H1 (cell line): Measurements from ENCODE around the gene OR2B2. TPM values are rescaled to one million over a fixed set of nuclear protein-coding genes. Genes with fewer than 3 reads are reported as not detected.

ENCODE experiments used
- CTCF ChIA-PET: fragments of 300-600 bp; sonication (Branson Sonifier 250); formaldehyde crosslinking; loops from one replicate; lab custom pipeline; 2021; ENCODE audit not compliant: partially characterized antibody; lab: Charles Lee
- POLR2A ChIA-PET: fragments of 300-600 bp; sonication (Branson Sonifier 250); formaldehyde crosslinking; loops from one replicate; lab custom pipeline; 2021; ENCODE audit warnings: inconsistent platforms; ENCODE audit not compliant: partially characterized antibody; lab: Charles Lee
- DNase-seq, 2 experiments: peaks; one replicate each; pipeline versions ENCODE4 v3.0.0 to v3.0.0-alpha.2; 2010 to 2022; ENCODE audit warnings: low spot score in 2 of 2, low read depth in 1 of 2, mixed read lengths in 1 of 2
- FAIRE-seq: peaks from 2 replicates; lab custom pipeline; 2011; peaks lifted over from hg19 to GRCh38; lab: Jason Lieb, UNC
- H2AFZ ChIP-seq: 2 replicates; pipeline ENCODE4 v1.8.1; 2012; ENCODE audit warnings: low read length, inconsistent platforms
- H2AK5ac ChIP-seq: 2 replicates; pipeline ENCODE4 v1.6.1; 2013; ENCODE audit warnings: low read depth, low read length
- H2BK120ac ChIP-seq: replicated peaks from 2 replicates; pipeline ENCODE3; 2013; ENCODE audit warnings: low read depth, low read length, inconsistent platforms
- H2BK12ac ChIP-seq: 2 replicates; pipeline ENCODE4 v1.6.1; 2013; ENCODE audit warnings: low read depth, low read length
- H2BK15ac ChIP-seq: 2 replicates; pipeline ENCODE4 v1.6.1; 2013; ENCODE audit warnings: low read length
- H2BK20ac ChIP-seq: 2 replicates; pipeline ENCODE4 v1.6.1; 2013; ENCODE audit warnings: low read length
- H2BK5ac ChIP-seq: 2 replicates; pipeline ENCODE4 v1.6.1; 2013; ENCODE audit warnings: low read depth, low read length
- H3K14ac ChIP-seq: 2 replicates; pipeline ENCODE4 v1.6.1; 2013; ENCODE audit warnings: inconsistent platforms; ENCODE audit not compliant: insufficient read length
- H3K18ac ChIP-seq: 2 replicates; pipeline ENCODE4 v1.6.1; 2013; ENCODE audit warnings: low read length; ENCODE audit errors: extremely low read depth
- H3K23ac ChIP-seq: 2 replicates; pipeline ENCODE4 v1.6.1; 2013; ENCODE audit warnings: inconsistent platforms; ENCODE audit not compliant: insufficient read length
- H3K23me2 ChIP-seq: 2 replicates; pipeline ENCODE4 v1.6.1; 2013; ENCODE audit warnings: low read depth, low read length
- H3K27ac ChIP-seq: 2 replicates; pipeline ENCODE4 v1.6.1; 2011; ENCODE audit warnings: low read depth, low read length, inconsistent platforms
- H3K27me3 ChIP-seq, 4 experiments: replicated peaks in 1 of 4; 1 replicate in 1 of 4; 2 replicates in 3 of 4; pipeline versions ENCODE4 v1.6.1 to v1.8.1; 2011 to 2013; ENCODE audit warnings: low read length in 3 of 4, mild to moderate bottlenecking in 3 of 4, inconsistent platforms in 2 of 4, mixed read lengths in 2 of 4, moderate library complexity in 1 of 4; ENCODE audit not compliant: control insufficient read depth in 3 of 4, insufficient read depth in 3 of 4; ENCODE audit errors: extremely low read depth in 1 of 4
- H3K36me3 ChIP-seq, 4 experiments: 2 replicates each; pipeline versions ENCODE4 v1.6.1 to v1.8.1; 2011 to 2013; ENCODE audit warnings: mild to moderate bottlenecking in 4 of 4, low read length in 3 of 4, moderate library complexity in 2 of 4, control low read depth in 1 of 4, inconsistent platforms in 1 of 4; ENCODE audit not compliant: insufficient read depth in 4 of 4, control insufficient read depth in 2 of 4
- H3K4ac ChIP-seq: replicated peaks from 2 replicates; pipeline ENCODE3; 2013; ENCODE audit warnings: low read length, low read depth, mixed read lengths, inconsistent platforms; ENCODE audit not compliant: insufficient read length
- H3K4me1 ChIP-seq, 4 experiments: replicated peaks in 1 of 4; 1 replicate in 1 of 4; 2 replicates in 3 of 4; pipeline versions ENCODE4 v1.6.1 to v1.8.1; 2011 to 2013; ENCODE audit warnings: low read length in 3 of 4, inconsistent platforms in 2 of 4, mixed read lengths in 1 of 4; ENCODE audit not compliant: insufficient read depth in 4 of 4, control insufficient read depth in 3 of 4
- H3K4me2 ChIP-seq, 2 experiments: 2 replicates each; pipeline versions ENCODE4 v1.6.1 to v1.8.1; 2011 to 2013; ENCODE audit warnings: low read depth in 2 of 2, low read length in 2 of 2, control low read depth in 1 of 2, inconsistent platforms in 1 of 2, mild to moderate bottlenecking in 1 of 2; ENCODE audit not compliant: insufficient read depth in 1 of 2
- H3K4me3 ChIP-seq, 4 experiments: fragments of 200-600, 300-600 bp in 1 of 4; sonication (generic), shearing (Covaris generic), sonication (Bioruptor Twin) in 1 of 4; 2 replicates each; pipeline versions ENCODE4 v1.5.1 to v1.8.1; 2011 to 2016; ENCODE audit warnings: low read length in 4 of 4, low read depth in 3 of 4, control low read depth in 2 of 4, inconsistent platforms in 2 of 4, mild to moderate bottlenecking in 2 of 4, mixed read lengths in 1 of 4, moderate library complexity in 1 of 4; ENCODE audit not compliant: insufficient read depth in 2 of 4; ENCODE audit errors: extremely low read depth in 1 of 4
- H3K56ac ChIP-seq: replicated peaks from 2 replicates; pipeline ENCODE3; 2013; ENCODE audit warnings: low read depth, mild to moderate bottlenecking, mixed read lengths, low read length, inconsistent platforms; ENCODE audit not compliant: insufficient read length
- H3K79me1 ChIP-seq: 2 replicates; pipeline ENCODE4 v1.6.1; 2013; ENCODE audit warnings: low read depth, low read length, control low read depth
- H3K79me2 ChIP-seq, 2 experiments: 2 replicates each; pipeline versions ENCODE4 v1.6.1 to v1.8.1; 2012 to 2013; ENCODE audit warnings: low read length in 2 of 2, mild to moderate bottlenecking in 2 of 2, inconsistent platforms in 1 of 2; ENCODE audit not compliant: insufficient read depth in 2 of 2, control insufficient read depth in 1 of 2
- H3K9ac ChIP-seq, 4 experiments: replicated peaks in 1 of 4; 1 replicate in 1 of 4; 2 replicates in 3 of 4; pipeline versions ENCODE4 v1.6.1 to v1.8.1; 2011 to 2013; ENCODE audit warnings: low read depth in 3 of 4, low read length in 3 of 4, control low read depth in 2 of 4, mild to moderate bottlenecking in 2 of 4, moderate library complexity in 2 of 4, inconsistent platforms in 1 of 4; ENCODE audit errors: extremely low read depth in 1 of 4
- H3K9me3 ChIP-seq, 2 experiments: 2 replicates each; pipeline versions ENCODE4 v1.6.1 to v1.8.1; 2012 to 2013; ENCODE audit warnings: mild to moderate bottlenecking in 2 of 2, moderate library complexity in 2 of 2, control low read depth in 1 of 2, inconsistent platforms in 1 of 2, low read depth in 1 of 2, low read length in 1 of 2, mixed read lengths in 1 of 2; ENCODE audit not compliant: insufficient read depth in 2 of 2
- H4K20me1 ChIP-seq, 2 experiments: replicated peaks in 1 of 2; 2 replicates each; pipeline versions ENCODE3 to v1.8.1; 2011 to 2013; ENCODE audit warnings: inconsistent platforms in 2 of 2, low read length in 2 of 2, mild to moderate bottlenecking in 1 of 2; ENCODE audit not compliant: insufficient read depth in 2 of 2, control insufficient read depth in 1 of 2
- H4K5ac ChIP-seq: 2 replicates; pipeline ENCODE4 v1.6.1; 2013; ENCODE audit warnings: low read length, low read depth, mixed read lengths, inconsistent platforms; ENCODE audit not compliant: insufficient read length
- H4K8ac ChIP-seq: 2 replicates; pipeline ENCODE4 v1.8.0; 2013; ENCODE audit warnings: mild to moderate bottlenecking, moderate library complexity, low read length, inconsistent platforms; ENCODE audit not compliant: insufficient read depth; ENCODE audit errors: extremely low read depth
- H4K91ac ChIP-seq: replicated peaks from 2 replicates; pipeline ENCODE3; 2013; ENCODE audit warnings: low read length, mixed read lengths, inconsistent platforms; ENCODE audit not compliant: insufficient read length
- ASH2L ChIP-seq: fragments of 200-600, 300-600 bp; sonication (generic); IDR thresholded peaks from one replicate; pipeline ENCODE4 v1.7.1; 2017; ENCODE audit warnings: low read length
- CHD1 ChIP-seq: IDR thresholded peaks from 2 replicates; pipeline ENCODE4 v1.6.1; 2012; ENCODE audit warnings: low read depth, low read length, improper control_type of control experiment
- GABPA ChIP-seq: IDR thresholded peaks from 2 replicates; pipeline ENCODE4 v1.6.1; 2011; ENCODE audit warnings: mild to moderate bottlenecking, low read length, moderate library complexity, borderline replicate concordance; ENCODE audit not compliant: insufficient read depth
- HDAC6 ChIP-seq: IDR thresholded peaks from one replicate; pipeline ENCODE4 v1.7.1; 2012; ENCODE audit warnings: low read depth, mild to moderate bottlenecking, inconsistent platforms, low read length, moderate library complexity
- MAFK ChIP-seq: IDR thresholded peaks from 2 replicates; pipeline ENCODE4 v1.6.1; 2012; ENCODE audit warnings: low read depth, mild to moderate bottlenecking, improper control_type of control experiment, low read length
- POLR2A ChIP-seq, 2 experiments: IDR thresholded peaks; 1 replicate in 1 of 2; 2 replicates in 1 of 2; pipeline ENCODE4 v1.6.1; 2011; ENCODE audit warnings: low read depth in 2 of 2, low read length in 2 of 2, mild to moderate bottlenecking in 2 of 2; ENCODE audit errors: control extremely low read depth in 1 of 2
- RAD21 ChIP-seq, 2 experiments: IDR thresholded peaks in 1 of 2; conservative IDR thresholded peaks in 1 of 2; 2 replicates each; pipeline ENCODE4 v1.6.1; 2011; ENCODE audit warnings: low read depth in 2 of 2, low read length in 2 of 2, improper control_type of control experiment in 1 of 2, inconsistent platforms in 1 of 2, mild to moderate bottlenecking in 1 of 2, moderate library complexity in 1 of 2
- SRF ChIP-seq: IDR thresholded peaks from 2 replicates; pipeline ENCODE4 v1.6.1; 2011; ENCODE audit warnings: mild to moderate bottlenecking, low read depth, low read length, moderate library complexity
- SUZ12 ChIP-seq: fragments of 200-600 bp; sonication (generic); IDR thresholded peaks from 2 replicates; pipeline ENCODE4 v1.6.1; 2012; ENCODE audit warnings: mild to moderate bottlenecking, inconsistent platforms, low read length, moderate library complexity, mixed read lengths
- ZNF274 ChIP-seq: IDR thresholded peaks from 2 replicates; pipeline ENCODE4 v1.7.0; 2012; ENCODE audit warnings: low read length, borderline replicate concordance; ENCODE audit errors: extremely low read depth
- WGBS, 2 experiments: shearing (Covaris generic) in 1 of 2; methylation state at CpG; one replicate each; pipeline versions ENCODE4 v1.1.6 to v1.1.7; 2013 to 2015; ENCODE audit warnings: low lambda C conversion rate in 2 of 2, mixed read lengths in 2 of 2, inconsistent platforms in 1 of 2, low coverage in 1 of 2, missing lambda C conversion rate in 1 of 2; ENCODE audit not compliant: insufficient replicate concordance in 2 of 2, insufficient coverage in 1 of 2, insufficient read length in 1 of 2; ENCODE audit errors: extremely low coverage in 1 of 2, missing lambda C conversion rate in 1 of 2; 5-methylcytosine and 5-hydroxymethylcytosine counted together
- polyA plus RNA-seq, 7 experiments: library from polyadenylated mRNA; depleted of rRNA in 3 of 7; stranded (reverse) in 5 of 7; unstranded in 2 of 7; fragments of >200 nt in 5 of 7; fragments of 200-250 nt in 2 of 7; gene quantifications; 1 replicate in 5 of 7; 2 replicates in 1 of 7; 4 replicates in 1 of 7; pipeline versions ENCODE4 v1.2.1 to v1.2.3, GENCODE V29; 2011 to 2013; ENCODE audit warnings: missing spikeins in 2 of 7, mixed read lengths in 2 of 7
- total RNA-seq: library from RNA; stranded (reverse); fragmentation: NEBNext Ultra II Directional; extraction: Animal tissue kit (Norgen Biotek cat#: 25700); gene quantifications from 2 replicates; pipeline ENCODE4 v1.2.1, GENCODE V29; 2021

The OR2B2 gene
- total and polyA plus RNA-seq, 2 of the 8 experiments (the other 6 are each of a cell fraction or from before 2014, with no cell fraction given): not detected

- ChIA-PET POLR2A (interaction anchor here (0.6 to 40.3 kb wide), 20 partner anchors 9 to 1863 kb away, joined by 3 to 3039 read pairs (median 17); partner anchors contain the start of gene ZNF322), CTCF (interaction anchor here (1.7 kb wide), 1 partner anchor 53 kb away, joined by 5 read pairs; a partner anchor contains a TSS)
- no peaks in the 10 kb centered on the region for H3K36me3 ChIP-seq
- no peak overlapping the region for H2BK12ac ChIP-seq
- peaks cover 17% of the 10 kb centered on the region for H3K23me2 ChIP-seq
- DNase-seq: no peak
- H2BK120ac ChIP-seq: no peak overlapping the region
- WGBS, 2 experiments: 3% methylated on average over 7 of the region's 7 CpGs; no CpG with 5 or more reads in 1 of the 2 experiments
- H2BK5ac ChIP-seq: peak overlapping the region; percentile 40; the same call in 1 of the 2 replicates
- H3K79me1 ChIP-seq: no peaks in the 10 kb centered on the region; the same call in 1 of the 2 replicates
- peak overlapping the region; percentile 58 for H4K91ac ChIP-seq
- H3K4me3 ChIP-seq: peak overlapping the region; percentile 88 to 99 (median 97)
- no peak overlapping the region for H2BK20ac ChIP-seq
- H4K5ac ChIP-seq: peak overlapping the region; percentile 84
- H3K23ac ChIP-seq: no peak overlapping the region
- peak overlapping the region; percentile 67 to 99 (median 98) for H3K9ac ChIP-seq
- H3K18ac ChIP-seq: no peak overlapping the region
- H3K4me2 ChIP-seq: peak overlapping the region; percentile 73 to 100
- H3K56ac ChIP-seq: peak overlapping the region; percentile 74
- peak overlapping the region; percentile 95; the same call in 1 of the 2 replicates for H3K27ac ChIP-seq
- H3K27me3 ChIP-seq: no peaks in the 10 kb centered on the region
- FAIRE-seq: no peak
- H2AFZ ChIP-seq: no peak overlapping the region
- no peaks in the 10 kb centered on the region for H3K9me3 ChIP-seq
- no peak overlapping the region for H2BK15ac ChIP-seq
- peaks cover 0 to 2% of the 10 kb centered on the region in 2 experiments for H4K20me1 ChIP-seq
- peaks cover 7 to 14% (median 8%) of the 10 kb centered on the region in 4 experiments; a peak in 5 of 7 replicates for H3K4me1 ChIP-seq
- H3K79me2 ChIP-seq: peaks cover 0 to 12% of the 10 kb centered on the region in 2 experiments; a peak in 3 of 4 replicates
- no peak overlapping the region for H3K4ac ChIP-seq
- no peak overlapping the region for H4K8ac ChIP-seq
- H2AK5ac ChIP-seq: no peak overlapping the region
- TF ChIP-seq SRF: no peak
- no peak for TF ChIP-seq SUZ12
- TF ChIP-seq MAFK: no peak
- no peak for TF ChIP-seq GABPA
- no peak for TF ChIP-seq HDAC6
- peak; percentile 15 for TF ChIP-seq CHD1
- no peak for TF ChIP-seq ASH2L
- TF ChIP-seq RAD21 (IDR thresholded peaks at IDR 0.05 in 1 of 2, conservative IDR thresholded peaks at IDR 0.05 in 1 of 2; ENCODE audit: low read depth in 2 of 2, low read length in 2 of 2): no peak
- TF ChIP-seq ZNF274: no peak
- peak in 1 of 2 experiments; percentile 23; a peak in 1 of 3 replicates for TF ChIP-seq POLR2A (IDR thresholded peaks at IDR 0.05; ENCODE audit: control extremely low read depth in 1 of 2, low read depth in 2 of 2, low read length in 2 of 2)
- H3K14ac ChIP-seq: no peak overlapping the region
These were observed 20.8 kb downstream of the OR2B2 start for GRCh38 chr6:27891320-27891875.
